Ramos (cell line): ENCODE data around the gene LRRC14B.
"Not testable (repeated sequence)": the region's sequence is repeated elsewhere in the genome, so short reads cannot be mapped to it uniquely, and the experiment has no call there.

Experiments used
- in situ Hi-C: fragments of 300-500 bp; cut with MboI; formaldehyde crosslinking; loops from one replicate; pipeline ENCODE4 v1.14.3; 2022; ENCODE audit warnings: low sequenced_read_pairs; ENCODE audit not compliant: unreplicated experiment

Gene LRRC14B

DNA sequence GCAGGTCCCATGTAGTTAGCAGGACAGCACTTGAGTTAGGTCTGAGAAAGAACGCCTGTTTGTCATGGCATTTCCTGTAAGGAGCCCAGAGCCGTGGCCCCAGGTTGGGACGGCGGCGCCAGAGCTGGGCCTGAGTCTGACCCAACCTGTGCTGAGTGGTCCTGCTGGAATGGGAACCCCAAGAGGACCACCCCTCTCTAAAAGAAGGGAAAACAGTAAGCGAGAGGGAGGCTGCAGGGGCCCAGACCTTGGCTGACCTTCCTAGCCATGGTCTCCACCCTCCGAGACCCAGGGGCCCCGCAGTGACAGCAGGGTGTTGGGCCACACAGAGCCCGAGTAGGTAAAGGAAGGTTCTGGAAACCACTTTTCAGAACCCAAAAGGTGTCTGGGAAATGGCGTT lies 1.8 kb upstream of the LRRC14B start:
- in situ Hi-C loops: no loop called here

DNA sequence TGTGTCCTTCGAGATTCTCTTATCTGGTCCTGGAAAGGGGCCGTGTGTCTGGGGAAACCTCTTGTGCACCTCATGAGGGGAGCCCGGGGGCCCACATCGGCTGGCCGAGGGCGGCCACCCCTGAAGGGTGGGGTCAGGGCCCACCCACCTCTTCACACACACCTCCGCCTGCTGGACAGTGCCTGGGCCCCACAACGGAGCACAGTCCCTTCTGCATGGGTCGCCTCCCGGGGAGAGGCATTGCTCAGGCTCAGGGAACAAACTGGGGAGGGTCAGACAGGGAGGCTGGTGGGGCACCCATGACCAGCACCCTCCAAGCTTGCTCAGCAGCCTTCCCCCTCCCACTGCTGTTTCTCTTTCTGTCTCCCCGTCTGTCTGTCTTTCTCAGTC lies 1.3 kb upstream of the LRRC14B start:
- in situ Hi-C loops: no loop called here

DNA sequence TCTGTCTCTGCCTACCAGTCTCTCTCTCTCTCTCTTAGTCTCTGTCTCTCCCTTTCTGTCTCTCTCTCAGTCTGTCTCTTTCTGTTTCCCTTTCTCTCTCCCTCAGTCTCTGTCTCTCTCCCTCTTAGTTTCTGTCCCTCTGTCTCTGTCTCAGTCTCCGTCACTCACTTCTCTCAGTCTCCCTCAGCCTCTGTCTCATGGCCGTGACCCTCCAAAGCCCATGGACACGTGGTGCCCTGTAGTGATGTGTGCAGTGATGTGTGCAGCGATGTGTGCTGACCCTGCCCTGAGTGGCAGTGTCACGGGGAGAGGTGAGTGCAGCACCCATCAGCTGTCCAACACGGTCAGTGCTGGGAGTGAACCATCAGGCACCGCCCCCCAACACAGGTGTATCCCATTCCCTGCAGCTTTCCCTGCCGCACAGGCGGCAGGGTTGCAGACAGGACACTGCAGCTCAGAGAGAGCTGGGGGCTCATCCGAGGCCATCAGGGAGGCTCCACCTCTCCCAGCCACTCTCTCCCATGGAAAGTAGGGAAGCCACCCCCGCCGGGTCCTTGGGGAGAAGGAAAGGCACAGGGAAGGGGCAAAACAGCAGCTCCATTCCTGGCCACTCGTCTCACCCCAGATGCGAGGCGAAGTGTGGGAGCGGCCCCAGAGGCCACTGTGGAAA lies 794 bp upstream of the LRRC14B start:
- in situ Hi-C loops: no loop called here

DNA sequence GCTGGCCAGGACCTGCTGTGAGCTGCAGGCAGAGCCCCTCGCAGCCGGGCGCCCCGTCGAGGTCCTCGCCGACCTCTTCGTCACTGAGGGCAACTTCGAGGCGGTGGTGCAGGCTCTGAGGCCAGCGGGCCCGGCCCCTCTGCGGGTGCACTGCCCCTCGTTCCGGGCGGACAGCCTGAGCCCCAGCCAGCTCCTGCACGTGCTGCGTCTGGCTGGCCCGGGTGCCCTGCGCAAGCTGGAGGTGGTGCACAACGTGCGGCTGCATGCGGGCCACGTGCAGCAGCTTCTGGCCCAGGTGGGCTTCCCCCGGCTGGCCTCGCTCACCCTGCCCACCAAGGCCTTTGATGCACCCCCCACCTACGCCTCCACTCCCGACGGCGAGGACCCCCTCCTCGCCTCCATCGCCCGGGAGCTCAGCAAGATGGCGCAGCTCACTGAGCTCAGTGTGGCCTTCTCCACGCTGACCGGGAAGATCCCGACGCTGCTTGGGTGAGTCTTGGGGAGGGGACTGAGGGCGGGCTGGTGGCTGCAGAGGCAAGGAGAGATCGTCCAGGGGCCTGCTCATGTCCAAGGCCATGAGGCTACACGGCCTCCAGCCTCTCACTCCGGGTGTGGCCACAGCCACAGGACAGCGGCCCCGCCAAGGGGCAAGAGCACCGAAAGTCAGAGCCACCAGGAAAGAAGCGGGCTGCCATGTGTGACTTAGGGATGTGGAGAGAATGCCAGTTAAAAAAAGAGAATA lies 825 bp downstream of the LRRC14B start:
- in situ Hi-C loops: no loop called here

DNA sequence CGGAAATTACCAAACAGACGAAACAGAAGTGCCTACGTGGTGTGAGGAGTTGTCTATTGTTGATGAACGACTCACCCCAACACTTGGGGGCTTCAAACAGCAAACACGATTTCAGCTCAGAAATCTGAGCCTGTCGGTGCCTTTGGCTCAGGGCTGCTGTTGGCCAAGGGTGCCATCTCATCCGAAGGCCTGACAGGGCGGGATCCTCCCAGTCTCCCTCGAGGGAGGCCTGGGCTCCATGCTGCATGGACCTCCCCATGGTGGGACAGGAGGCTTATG lies 1.3 kb downstream of the LRRC14B start:
- in situ Hi-C loops: no loop called here

DNA sequence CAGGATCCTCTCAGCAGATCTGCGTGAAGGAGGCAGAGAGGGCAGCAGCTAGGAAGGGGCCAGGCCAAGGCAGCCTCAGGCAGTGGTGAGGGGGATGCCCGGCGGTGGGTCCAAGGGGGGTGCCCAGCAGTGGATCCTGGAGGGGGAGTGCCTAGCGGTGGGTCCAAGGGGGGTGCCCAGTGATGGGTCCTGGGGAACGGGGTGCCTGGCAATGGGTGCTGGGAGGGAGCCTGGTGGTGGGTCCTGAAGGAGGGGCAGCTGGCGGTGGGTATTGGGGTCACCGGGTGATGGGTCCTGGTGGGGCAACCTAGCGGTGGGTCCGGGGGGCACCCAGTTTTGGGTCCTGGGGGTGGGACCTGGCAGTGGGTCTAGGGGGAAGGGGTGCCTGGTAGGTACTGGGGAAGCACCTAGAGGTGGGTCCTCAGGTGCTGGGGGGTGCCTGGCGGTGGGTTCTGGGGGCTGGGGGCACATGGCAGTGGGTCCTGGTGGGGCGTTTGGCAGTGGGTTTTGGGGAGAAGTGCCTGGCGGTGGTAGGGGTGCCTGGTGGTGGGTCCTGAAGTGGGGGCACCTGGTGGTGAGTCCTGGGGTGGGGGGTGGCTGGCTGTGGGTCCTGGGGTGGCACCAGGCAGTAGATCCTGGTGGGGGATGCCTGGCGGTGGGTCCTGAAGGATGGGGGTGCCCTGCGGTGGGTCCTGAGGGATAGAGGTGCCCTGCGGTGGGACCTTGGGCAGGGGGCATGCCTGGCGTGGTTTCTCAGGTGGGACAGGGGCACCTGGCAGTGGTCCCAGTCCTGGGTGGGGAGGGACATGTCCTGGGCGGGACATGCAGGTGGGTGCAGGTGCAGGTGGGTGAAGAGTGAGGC lies 1.9 kb downstream of the LRRC14B start:
- in situ Hi-C loops: no loop called here

DNA sequence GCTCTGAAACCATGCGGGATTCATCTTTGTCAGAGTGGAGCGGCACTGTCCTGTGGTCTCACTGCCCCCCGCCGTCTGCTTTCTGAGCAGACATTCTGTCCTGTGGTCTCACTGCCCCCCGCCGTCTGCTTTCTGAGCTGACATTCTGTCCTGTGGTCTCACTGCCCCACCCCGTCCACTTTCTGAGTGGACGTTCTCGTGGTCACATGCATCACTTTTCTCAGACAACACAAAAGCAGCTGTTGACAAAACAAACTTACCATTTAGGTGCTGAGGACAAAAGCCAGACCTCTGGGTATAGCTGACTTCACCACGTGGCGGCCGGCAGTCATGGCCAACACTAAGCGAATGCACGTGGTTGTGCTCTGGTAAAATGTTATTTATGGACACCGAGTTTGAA lies 2.8 kb downstream of the LRRC14B start:
- in situ Hi-C loops: no loop called here

DNA sequence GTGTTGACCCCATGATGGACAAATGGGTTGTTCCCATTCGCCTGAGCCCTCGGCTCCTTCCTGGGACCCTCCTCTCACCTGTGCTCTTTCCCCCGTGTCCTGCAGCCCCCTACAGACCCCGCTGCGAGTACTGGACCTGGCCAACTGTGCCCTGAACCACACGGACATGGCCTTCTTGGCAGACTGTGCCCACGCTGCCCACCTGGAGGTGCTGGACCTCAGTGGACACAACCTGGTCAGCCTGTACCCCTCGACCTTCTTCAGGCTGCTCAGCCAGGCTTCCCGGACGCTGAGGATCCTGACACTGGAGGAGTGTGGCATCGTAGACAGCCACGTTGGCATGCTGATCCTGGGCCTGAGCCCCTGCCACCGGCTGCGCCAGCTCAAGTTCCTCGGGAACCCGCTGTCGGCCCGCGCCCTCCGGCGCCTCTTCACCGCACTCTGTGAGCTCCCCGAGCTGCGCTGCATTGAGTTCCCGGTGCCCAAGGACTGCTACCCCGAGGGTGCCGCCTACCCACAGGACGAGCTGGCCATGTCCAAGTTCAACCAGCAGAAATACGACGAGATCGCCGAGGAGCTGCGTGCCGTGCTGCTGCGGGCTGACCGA lies 3.4 kb downstream of the LRRC14B start:
- in situ Hi-C loops: no loop called here

DNA sequence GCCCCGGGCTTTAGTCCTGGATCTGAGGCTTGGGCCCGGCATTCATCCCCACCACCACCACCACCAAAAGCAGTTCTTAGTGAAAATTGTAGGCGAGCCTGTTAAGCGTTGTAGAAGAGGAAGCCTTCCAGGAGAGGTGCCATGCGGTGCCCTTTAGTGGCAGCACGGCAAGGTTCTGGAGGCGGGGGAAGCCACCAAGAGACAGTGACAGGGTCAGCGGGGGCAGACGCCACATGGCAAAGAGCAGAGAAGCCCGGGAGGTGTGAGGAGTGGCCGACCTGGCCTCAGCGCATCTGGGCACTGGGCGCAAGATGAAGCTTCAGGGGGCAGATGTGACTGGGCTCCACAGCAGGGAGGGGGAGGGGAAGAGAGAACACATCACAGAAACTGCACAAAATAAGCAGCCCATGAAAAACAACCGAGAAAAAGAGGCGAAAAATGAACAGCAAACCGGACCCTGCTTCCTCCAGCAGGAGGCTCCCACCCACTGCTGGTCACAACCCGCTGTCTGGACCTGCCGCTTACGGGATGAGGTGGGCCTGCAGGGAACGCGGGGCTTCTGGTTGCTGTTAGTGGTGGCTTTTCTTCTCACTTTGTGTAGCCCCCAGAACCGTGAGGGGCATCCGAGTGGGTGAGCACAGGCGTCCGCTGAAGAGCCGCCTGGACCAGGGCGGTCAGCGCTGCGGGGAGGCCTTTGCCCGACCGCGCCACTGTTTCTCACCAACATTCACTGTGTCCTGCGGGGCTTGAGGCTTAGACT lies 4.3 kb downstream of the LRRC14B start:
- in situ Hi-C loops: no loop called here

DNA sequence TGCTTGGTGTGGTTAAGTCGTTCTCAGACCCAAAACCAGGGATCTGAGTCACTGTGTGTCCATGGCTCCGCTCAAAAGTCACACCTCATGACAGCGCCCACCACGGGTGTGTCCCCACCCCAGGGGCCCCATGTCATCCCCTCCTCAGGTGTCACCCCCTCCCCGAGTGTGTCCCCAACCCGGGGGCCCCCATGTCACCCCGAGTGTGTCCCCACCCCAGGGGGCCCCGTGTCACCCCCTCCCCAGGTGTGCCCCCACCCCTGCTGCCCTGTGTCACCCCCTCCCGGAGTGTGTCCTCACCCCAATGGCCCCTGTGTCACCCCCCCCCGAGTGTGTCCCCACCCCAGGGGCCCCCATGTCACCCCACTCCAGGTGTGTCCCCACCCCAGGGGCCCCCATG lies 5.1 kb downstream of the LRRC14B start:
- in situ Hi-C loops: no loop called here

DNA sequence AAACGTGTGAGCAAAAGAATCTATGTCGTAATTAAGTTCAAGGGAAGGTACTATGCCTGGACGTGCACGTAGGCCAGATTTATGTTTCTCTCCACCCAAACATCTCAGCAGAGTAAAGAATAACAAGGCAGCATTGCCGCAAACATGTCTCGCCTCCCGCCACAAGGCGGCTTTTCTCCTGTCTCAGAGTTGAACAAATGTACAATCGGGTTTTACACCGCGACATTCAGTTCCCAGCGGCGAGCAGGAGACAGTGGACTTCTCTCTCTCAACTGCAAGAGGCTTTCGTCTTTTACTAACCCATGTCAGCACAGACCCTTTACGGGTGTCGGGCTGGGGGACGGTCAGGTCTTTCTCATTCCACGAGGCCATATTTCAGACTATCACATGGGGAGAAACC lies 5.7 kb downstream of the LRRC14B start:
- in situ Hi-C loops: not testable (repeated sequence)

DNA sequence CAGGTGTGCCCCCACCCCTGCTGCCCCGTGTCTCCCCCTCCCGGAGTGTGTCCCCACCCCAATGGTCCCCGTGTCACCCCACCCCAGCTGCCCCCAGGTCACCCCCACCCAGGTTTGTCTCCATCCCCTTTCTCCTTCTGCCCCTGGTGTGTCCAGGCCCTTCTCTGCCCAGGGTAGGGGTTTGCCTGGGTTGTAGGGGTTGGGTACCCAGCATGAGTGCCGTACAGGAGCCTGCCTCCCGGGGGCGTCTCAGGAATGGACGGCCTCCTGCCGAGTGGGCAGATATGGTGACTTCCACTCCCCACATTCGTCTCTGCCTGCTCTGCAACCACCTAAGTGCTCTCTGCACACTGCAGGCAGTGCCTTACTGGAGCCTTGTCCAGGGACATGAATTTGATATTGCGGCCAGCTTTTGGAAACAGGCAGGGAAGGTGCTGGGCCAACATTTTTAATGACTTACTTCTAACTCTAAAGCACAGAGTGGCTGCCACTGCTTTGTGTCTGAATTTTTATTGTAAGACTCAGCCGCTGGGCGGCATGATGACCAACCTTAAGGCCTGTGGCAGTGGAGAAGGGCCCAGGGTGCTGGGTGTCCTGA lies 6.7 kb downstream of the LRRC14B start:
- in situ Hi-C loops: no loop called here

DNA sequence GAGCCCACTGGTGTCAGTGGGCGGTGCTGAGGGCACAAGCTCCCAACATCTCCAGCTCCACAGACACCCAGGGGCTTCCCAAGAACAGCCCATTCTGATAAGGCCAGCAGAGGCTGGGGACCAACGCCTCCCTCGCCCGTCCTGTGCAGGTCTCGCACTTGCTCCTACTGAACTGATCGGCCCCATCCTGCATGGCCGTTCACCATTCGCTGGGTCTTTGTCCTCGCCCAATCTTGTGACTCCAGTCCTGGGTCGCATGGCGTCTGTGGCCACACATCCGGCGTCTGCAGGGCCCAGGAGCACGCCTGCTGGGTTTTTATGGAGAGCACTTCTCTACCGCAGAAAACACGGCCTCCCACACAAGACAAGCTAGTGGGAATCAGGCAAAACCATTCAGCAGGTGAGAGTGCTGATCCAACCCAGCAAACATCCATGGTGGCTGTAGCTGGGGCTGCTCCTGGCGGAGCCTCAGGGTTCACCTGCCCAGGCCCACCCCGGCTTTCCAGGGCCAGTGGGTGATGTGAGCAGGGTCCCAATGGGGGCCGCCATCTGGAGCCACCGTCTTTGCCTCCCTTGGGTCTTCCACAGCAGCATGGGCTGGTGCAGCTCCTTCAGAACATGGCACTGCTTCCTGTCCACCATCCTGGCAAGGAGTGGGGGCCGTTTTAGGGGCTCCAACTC lies 7.4 kb downstream of the LRRC14B start:
- in situ Hi-C loops: no loop called here

DNA sequence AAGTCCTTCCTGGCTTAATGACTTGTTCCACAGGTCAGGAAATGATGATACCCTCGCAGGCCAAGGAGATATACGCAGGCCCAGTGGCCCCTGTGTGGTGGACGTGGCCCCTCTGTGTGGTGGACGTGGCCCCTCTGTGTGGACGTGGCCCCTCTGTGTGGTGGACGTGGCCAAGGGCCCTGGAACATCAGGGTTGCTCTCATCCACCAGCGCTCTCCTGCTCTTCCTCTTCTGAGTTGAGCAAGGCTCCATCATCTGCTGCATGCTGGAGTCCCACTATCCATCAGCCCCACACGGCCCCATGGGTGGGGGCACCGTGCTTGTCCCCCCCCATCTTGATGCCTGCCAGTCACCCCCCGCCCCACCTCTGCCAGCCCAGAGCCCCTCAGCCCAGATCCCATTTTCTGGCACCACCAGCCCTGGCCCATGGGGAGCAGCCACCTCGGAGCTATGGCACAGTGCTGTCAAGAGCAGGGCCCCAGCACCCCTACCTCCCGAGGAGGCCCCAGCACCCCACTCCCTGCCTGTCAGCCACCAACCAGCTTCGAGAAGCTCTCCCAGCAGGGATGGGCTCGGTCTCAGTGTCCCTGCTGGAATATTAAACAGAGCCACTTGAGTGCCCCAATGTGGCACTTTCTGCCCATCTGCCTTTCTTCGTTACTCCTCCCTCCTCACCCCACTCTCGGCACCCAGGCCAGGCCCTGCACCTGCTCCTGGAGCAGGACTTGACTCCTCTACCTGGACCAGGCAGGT lies 8.1 kb downstream of the LRRC14B start:
- in situ Hi-C loops: no loop called here

DNA sequence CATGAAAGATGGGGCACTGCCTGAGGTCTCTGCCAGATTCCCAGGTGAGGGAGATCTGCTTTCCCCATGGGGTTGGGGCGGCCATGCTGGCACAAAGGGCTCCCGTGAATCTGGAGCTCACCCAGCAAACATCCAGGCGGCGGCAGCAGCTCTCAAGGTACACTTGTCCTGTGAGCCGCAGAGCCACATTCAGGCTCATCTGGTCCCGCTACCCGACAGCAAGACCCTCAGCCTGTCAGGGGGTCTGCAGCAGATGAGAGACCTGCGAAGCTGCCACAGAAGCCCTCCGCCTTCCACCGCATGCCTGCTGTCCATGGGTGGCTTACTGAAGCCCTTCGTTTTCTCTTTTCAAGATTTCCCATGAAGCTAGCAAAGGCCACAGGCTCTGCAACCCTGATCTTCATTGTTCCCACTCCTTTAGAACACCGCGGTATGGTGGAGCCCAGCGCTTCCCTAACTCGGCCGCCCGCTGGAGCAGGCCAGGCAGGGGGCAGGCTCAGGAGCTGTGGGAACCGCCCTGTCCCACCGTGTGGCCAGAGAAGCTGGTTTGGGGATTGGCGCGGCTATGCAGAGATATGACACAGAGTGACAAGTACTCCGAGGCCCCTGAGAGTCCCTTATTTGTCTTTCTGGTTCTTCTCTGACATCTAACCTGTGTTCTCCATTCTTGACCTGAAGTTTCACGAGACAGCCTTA lies 8.8 kb downstream of the LRRC14B start:
- in situ Hi-C loops: no loop called here

DNA sequence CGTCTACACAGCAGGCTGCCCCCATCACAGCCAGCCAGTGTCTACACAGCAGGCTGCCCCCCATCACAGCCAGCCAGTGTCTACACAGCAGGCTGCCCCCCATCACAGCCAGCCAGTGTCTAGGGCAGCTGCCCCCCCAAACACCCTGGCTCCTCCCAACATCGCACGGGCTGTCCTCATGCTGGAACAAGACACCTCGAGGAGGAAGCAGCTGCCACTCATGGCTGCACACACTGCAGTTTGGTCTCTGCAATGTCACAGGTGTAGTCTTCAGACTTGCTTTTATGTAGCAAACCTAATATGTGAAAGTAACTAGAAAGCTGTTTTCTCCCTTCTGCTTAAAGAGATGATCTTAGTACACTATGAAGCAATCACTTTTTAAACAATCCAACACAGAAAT lies 9.7 kb downstream of the LRRC14B start:
- in situ Hi-C loops: no loop called here

DNA sequence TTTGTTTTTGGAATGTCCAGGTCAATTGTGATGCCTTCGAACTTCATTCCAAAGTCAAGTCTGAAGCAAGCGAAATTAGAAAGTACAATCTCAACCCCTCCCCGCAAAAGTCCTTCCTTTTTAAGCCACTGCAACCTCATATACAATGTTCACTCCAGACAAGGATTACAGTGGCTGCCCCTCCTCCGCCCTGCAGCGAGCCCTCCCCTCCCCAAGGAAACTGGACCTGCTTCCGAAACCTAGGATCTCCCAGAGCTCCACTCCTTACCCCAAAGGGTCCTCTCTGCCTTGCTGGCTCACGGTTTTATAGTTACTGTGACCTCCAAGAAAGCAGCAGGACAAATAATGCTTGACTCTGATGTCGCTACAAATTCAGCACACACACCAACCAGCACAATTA lies 10.4 kb downstream of the LRRC14B start:
- in situ Hi-C loops: no loop called here

DNA sequence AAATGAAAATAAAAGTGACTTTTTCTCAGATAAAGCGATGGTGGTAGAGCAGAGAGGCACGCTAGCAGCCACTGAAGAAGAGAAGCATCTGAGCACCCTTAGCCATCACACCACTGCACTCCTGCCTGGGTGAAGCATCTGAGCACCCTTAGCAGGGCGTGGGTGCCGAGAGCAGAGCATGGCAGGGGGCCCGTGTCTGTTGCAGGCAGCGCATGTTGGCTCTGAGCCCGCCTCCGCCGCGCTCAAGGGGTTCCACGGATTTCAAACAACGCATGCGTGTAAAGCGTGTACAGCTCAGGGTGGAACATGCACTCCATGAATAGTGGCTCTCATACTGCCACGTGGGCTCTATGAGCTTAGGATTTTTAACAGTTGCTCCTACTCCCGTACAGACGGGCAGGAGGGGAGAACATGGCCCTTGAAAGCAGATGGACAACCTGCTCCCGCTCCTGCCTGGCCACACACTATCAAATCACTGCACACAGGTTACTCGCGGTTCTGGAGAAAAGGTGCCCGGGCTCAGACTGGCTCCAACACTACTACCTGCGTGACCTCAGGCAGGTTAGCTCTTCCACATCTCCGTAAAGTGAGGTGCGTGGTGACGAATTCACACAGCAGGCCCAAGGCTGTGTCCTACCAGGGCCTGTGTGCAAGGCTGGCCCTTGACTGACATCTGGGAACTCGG lies 12.1 kb downstream of the LRRC14B start:
- in situ Hi-C loops: no loop called here
